ENCODE measurements around the gene STPG3. TPM values are rescaled to one million over a fixed set of nuclear protein-coding genes. Genes with fewer than 3 reads are reported as not detected.
"Not testable (repeated sequence)": the region's sequence is repeated elsewhere in the genome, so short reads cannot be mapped to it uniquely, and the experiment has no call there.

STPG3 gene
- total RNA-seq, 1 donor from 2014 or later, result not detected

- peaks cover 5 to 21% of the 10 kb centered on the region in 2 donors for H3K36me3 ChIP-seq
- peak overlapping the region; percentile 88 to 98 for H3K4me3 ChIP-seq
- H3K27ac ChIP-seq, result no peak overlapping the region
- H3K4me1 ChIP-seq, result peaks cover 10 to 20% of the 10 kb centered on the region in 2 donors
- DNase-seq (ENCODE audit: low spot score in 2 of 2), result no peak
- H3K27me3 ChIP-seq, result no peaks in the 10 kb centered on the region
- TF ChIP-seq CTCF (IDR thresholded peaks at IDR 0.05), result no peak
- intact Hi-C loops (cut with DNase I), result no loop called here
- H3K9me3 ChIP-seq, result no peaks in the 10 kb centered on the region
Observed at GRCh38 chr9:137256362-137256761, 5.3 kb downstream of the STPG3 start.

GRCh38 chr9:137256856-137257255, 5.8 kb downstream of the STPG3 start:
- Histone ChIP-seq H3K36me3 (peaks cover 5 to 21% of the 10 kb centered on the region in 2 donors), H3K9me3 (no peaks in the 10 kb centered on the region), H3K4me3 (peak overlapping the region in 1 of 2 donors; percentile 98), H3K4me1 (peaks cover 10 to 20% of the 10 kb centered on the region in 2 donors), H3K27ac (no peak overlapping the region), H3K27me3 (no peaks in the 10 kb centered on the region)
- TF ChIP-seq CTCF (IDR thresholded peaks at IDR 0.05), result no peak
- intact Hi-C loops (cut with DNase I), result no loop called here
- DNase-seq (ENCODE audit: low spot score in 2 of 2), result no peak

- peak in 1 of 3 experiments; percentile 53 for TF ChIP-seq CTCF (IDR thresholded peaks at IDR 0.05)
- H3K27ac ChIP-seq; intact Hi-C loops (cut with DNase I); H3K4me3 ChIP-seq; H3K4me1 ChIP-seq; H3K27me3 ChIP-seq; DNase-seq (ENCODE audit: low spot score in 2 of 2); H3K9me3 ChIP-seq: not testable (repeated sequence)
- H3K36me3 ChIP-seq, result peaks cover 29 to 57% of the 10 kb centered on the region in 2 donors
Observed at GRCh38 chr9:137262173-137262908, 11.3 kb downstream of the STPG3 start.

GRCh38 chr9:137262909-137263285, 11.8 kb downstream of the STPG3 start:
- no peak for TF ChIP-seq CTCF (IDR thresholded peaks at IDR 0.05)
- H3K27me3 ChIP-seq, result no peaks in the 10 kb centered on the region
- no peak overlapping the region for H3K27ac ChIP-seq
- H3K36me3 ChIP-seq, result peaks cover 29 to 61% of the 10 kb centered on the region in 2 donors
- intact Hi-C loops (cut with DNase I), result no loop called here
- H3K9me3 ChIP-seq, result no peaks in the 10 kb centered on the region
- DNase-seq (ENCODE audit: low spot score in 2 of 2), result no peak
- H3K4me3 ChIP-seq, result no peak overlapping the region
- no peaks in the 10 kb centered on the region for H3K4me1 ChIP-seq

GRCh38 chr9:137263506-137263905, 12.4 kb downstream of the STPG3 start:
- Histone ChIP-seq H3K9me3 (no peaks in the 10 kb centered on the region), H3K36me3 (peaks cover 29 to 58% of the 10 kb centered on the region in 2 donors), H3K27me3 (no peaks in the 10 kb centered on the region), H3K4me3 (no peak overlapping the region), H3K4me1 (peaks cover 1 to 2% of the 10 kb centered on the region in 2 donors), H3K27ac (no peak overlapping the region)
- TF ChIP-seq CTCF (IDR thresholded peaks at IDR 0.05), result no peak
- intact Hi-C loops (cut with DNase I), result no loop called here
- no peak for DNase-seq (ENCODE audit: low spot score in 2 of 2)

Data from ascending aorta (tissue), 2 donors.